Measurements from ENCODE around the gene CCL21.
A peak's percentile ranks its signal among the peaks of the same experiment; 100 is the strongest.

CCL21 gene

GRCh38 chr9:34669809-34670562 lies 40.0 kb downstream of the CCL21 start:
- no peak for DNase-seq

GRCh38 chr9:34665381-34666250 lies 44.3 kb downstream of the CCL21 start:
- DNase-seq, result peak; percentile 77 to 91

DNA sequence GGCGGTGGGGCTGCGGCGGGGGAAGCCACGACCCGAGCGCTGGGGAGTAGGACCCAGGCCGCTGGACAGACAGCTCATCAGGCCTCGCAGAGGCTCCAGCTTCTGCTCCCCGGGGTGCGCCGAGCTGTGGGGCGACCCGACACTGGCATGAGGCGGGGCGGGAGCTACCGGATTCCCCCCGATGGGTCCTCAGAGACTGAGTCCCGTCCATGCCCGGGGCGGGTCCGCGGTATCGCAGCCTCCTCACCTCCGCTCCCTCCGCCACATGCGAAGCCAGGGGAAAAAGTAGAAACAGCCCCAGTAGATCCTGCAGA lies 44.9 kb downstream of the CCL21 start:
- no peak for DNase-seq

- peak; percentile 52 to 70 for DNase-seq
Measured at GRCh38 chr9:34664281-34665066, 45.5 kb downstream of the CCL21 start.

- no peak for DNase-seq
Measured at GRCh38 chr9:34663303-34663605, 46.7 kb downstream of the CCL21 start.

DNA sequence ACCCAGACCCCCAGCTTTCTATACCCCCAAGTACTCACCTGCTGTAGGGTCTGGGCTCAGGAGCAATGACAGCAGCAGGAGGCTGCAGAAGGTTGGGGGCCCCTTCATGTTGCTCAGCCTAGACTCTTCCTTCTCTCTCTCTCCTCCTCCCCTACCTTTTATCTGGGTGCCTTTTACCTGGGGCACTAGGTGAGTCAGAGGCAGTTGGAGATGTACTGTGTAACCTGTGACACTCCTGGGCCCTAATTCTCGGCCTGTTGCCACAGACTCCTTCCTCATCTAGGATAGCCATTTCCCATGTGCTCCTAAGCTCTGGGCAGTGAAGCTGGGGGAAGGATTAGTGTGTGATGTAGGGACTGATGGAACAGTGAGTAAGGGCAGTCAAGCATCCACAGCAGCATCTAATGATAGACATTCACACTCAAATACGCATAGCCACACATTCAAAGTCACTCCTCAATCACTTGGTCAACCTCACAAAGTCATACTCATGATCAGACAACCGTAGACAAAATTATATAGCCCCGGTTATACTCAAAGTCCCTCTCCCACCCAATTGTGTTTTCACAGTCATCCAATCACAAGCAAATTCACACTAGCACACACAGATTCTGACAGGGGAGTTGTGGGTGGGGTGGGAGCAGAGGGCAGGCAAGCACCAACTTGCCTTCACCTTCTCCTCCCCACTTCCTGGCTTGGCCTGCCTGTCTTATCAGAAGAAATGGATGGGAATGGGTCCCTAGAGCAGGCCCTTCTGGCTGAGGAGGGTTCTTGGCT lies 47.2 kb downstream of the CCL21 start, which contains the start of gene CCL27:
Gene CCL27 (minus strand): TSS at position 132 of the 777 bp plus-strand sequence. CDS start 24 bp downstream, at position 108.
- DNase-seq, result no peak

DNA sequence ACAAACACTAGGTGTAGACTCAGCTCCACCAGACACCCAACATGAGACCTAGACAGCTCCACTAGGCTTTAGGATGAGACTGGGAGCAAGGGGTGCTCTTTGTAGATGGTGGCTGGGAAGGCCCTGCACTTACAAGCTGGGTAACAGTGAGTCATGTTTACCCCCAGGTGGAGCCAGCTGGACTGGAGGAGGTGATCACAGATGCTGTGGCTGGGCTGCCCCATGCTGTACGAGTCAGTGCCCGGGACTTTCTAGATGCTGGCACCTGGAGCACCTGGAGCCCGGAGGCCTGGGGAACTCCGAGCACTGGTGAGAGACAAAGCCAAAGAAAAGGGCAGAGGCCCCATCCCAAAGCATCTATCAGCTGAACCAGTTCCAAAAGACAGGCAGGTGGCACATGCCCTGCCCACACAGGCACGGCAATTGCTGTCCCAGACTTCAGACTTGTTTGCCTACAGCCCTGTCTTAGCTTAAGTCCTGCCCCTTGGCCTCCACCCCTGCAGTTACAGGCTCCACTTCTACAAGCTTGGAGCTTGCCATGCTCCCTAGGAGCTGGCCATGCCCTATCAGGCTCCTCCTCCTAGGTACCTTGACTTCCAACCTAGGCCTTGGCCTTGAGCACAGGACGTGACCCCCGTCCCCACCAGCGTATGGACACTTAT lies 50.2 kb downstream of the CCL21 start:
- no peak for DNase-seq

Measured in NCI-H524 (cell line).